Fibroblast of lung (primary cell): Measurements from ENCODE around the gene PVR. TPM values are rescaled to one million over a fixed set of nuclear protein-coding genes. Genes with fewer than 3 reads are reported as not detected.
"Not testable (repeated sequence)": the region's sequence is repeated elsewhere in the genome, so short reads cannot be mapped to it uniquely, and the experiment has no call there.

Experiments
- DNase-seq, 2 donors: peaks; one replicate each; pipeline versions ENCODE4 v3.0.0 to v3.0.0-alpha.2; 2010; ENCODE audit warnings: low read depth in 2 of 2
- H2AFZ ChIP-seq: 2 replicates; pipeline ENCODE4 v1.5.1; 2012; ENCODE audit warnings: low read length, control low read depth, inconsistent platforms
- H3K27ac ChIP-seq: 2 replicates; pipeline ENCODE4 v1.5.1; 2011; ENCODE audit warnings: low read length, control low read depth; ENCODE audit not compliant: insufficient read depth
- H3K27me3 ChIP-seq: 2 replicates; pipeline ENCODE4 v1.5.1; 2011; ENCODE audit warnings: mild to moderate bottlenecking, low read length; ENCODE audit not compliant: control insufficient read depth, insufficient read depth
- H3K36me3 ChIP-seq: 2 replicates; pipeline ENCODE4 v1.5.1; 2011; ENCODE audit warnings: low read length; ENCODE audit not compliant: control insufficient read depth, insufficient read depth
- H3K4me1 ChIP-seq: 2 replicates; pipeline ENCODE4 v1.5.1; 2011; ENCODE audit warnings: low read length; ENCODE audit not compliant: control insufficient read depth, insufficient read depth; ENCODE audit errors: extremely low read depth
- H3K4me2 ChIP-seq: 2 replicates; pipeline ENCODE4 v1.5.1; 2011; ENCODE audit warnings: low read length, control low read depth; ENCODE audit not compliant: insufficient read depth; ENCODE audit errors: extremely low read depth
- H3K4me3 ChIP-seq, 4 experiments: fragments of 200-600 bp in 1 of 4; sonication (generic) in 1 of 4; replicated peaks in 1 of 4; 2 replicates each; pipeline ENCODE4 v1.5.1; 2011 to 2016; ENCODE audit warnings: low read length in 4 of 4, low read depth in 3 of 4, mild to moderate bottlenecking in 3 of 4, control low read depth in 2 of 4, inconsistent platforms in 1 of 4, mixed read lengths in 1 of 4; ENCODE audit not compliant: insufficient read depth in 1 of 4; ENCODE audit errors: control extremely low read depth in 1 of 4
- H3K79me2 ChIP-seq: 2 replicates; pipeline ENCODE4 v1.5.1; 2012; ENCODE audit warnings: mild to moderate bottlenecking, low read length, inconsistent platforms; ENCODE audit not compliant: control insufficient read depth, insufficient read depth
- H3K9ac ChIP-seq: 2 replicates; pipeline ENCODE4 v1.5.1; 2011; ENCODE audit warnings: mild to moderate bottlenecking, low read length, control low read depth; ENCODE audit not compliant: insufficient read depth
- H3K9me3 ChIP-seq: 2 replicates; pipeline ENCODE4 v1.5.1; 2012; ENCODE audit warnings: low read depth, low read length; ENCODE audit not compliant: control insufficient read depth, insufficient read depth
- H4K20me1 ChIP-seq: 2 replicates; pipeline ENCODE4 v1.5.1; 2011; ENCODE audit warnings: low read length; ENCODE audit not compliant: control insufficient read depth, insufficient read depth; ENCODE audit errors: extremely low read depth
- CTCF ChIP-seq, 2 donors: IDR thresholded peaks in 1 of 2; conservative IDR thresholded peaks in 1 of 2; 1 replicate in 1 of 2; 2 replicates in 1 of 2; pipeline ENCODE4 v1.5.1; 2011 to 2012; ENCODE audit warnings: low read length in 2 of 2, control low read depth in 1 of 2, inconsistent platforms in 1 of 2, low read depth in 1 of 2, mild to moderate bottlenecking in 1 of 2
- EZH2 ChIP-seq: IDR thresholded peaks from 2 replicates; pipeline ENCODE4 v1.5.1; 2012; ENCODE audit warnings: low read length, control low read depth, mild to moderate bottlenecking; ENCODE audit errors: missing control alignments
- polyA plus RNA-seq, 2 donors: library from polyadenylated mRNA; depleted of rRNA in 1 of 2; stranded (reverse) in 1 of 2; unstranded in 1 of 2; fragments of >200 nt; gene quantifications; 2 replicates each; pipeline ENCODE4 v1.2.1, GENCODE V29; 2011 to 2012; ENCODE audit warnings: missing spikeins in 1 of 2
- total RNA-seq: library from RNA; depleted of rRNA; stranded (reverse); fragments of >200 nt; gene quantifications from 2 replicates; pipeline ENCODE4 v1.2.1, GENCODE V29; 2014

Gene PVR
- total and polyA plus RNA-seq, 2 donors (not counting 1 experiment from before 2014, with no cell fraction given) = 229 to 230 TPM

- Histone ChIP-seq H3K79me2 (no peaks in the 10 kb centered on the region), H3K4me1 (peaks cover 4% of the 10 kb centered on the region), H3K9ac (no peak overlapping the region), H3K27ac (no peak overlapping the region), H3K9me3 (no peaks in the 10 kb centered on the region), H4K20me1 (no peaks in the 10 kb centered on the region), H3K4me3 (no peak overlapping the region), H3K36me3 (no peaks in the 10 kb centered on the region), H3K27me3 (no peaks in the 10 kb centered on the region), H2AFZ (no peak overlapping the region), H3K4me2 (no peak overlapping the region)
- no peak for DNase-seq
- TF ChIP-seq CTCF (conservative IDR thresholded peaks at IDR 0.05 in 1 of 2, IDR thresholded peaks at IDR 0.05 in 1 of 2; ENCODE audit: low read depth in 1 of 2, low read length in 2 of 2) (no peak), EZH2 (no peak)
These were observed 20.1 kb upstream of the PVR start for GRCh38 chr19:44623626-44624025.

- Histone ChIP-seq H3K9ac (no peak overlapping the region), H3K27ac (peak overlapping the region; percentile 65), H3K9me3 (no peaks in the 10 kb centered on the region), H3K4me1 (peaks cover 4% of the 10 kb centered on the region), H3K27me3 (no peaks in the 10 kb centered on the region), H2AFZ (no peak overlapping the region), H3K4me2 (no peak overlapping the region), H3K4me3 (no peak overlapping the region), H4K20me1 (no peaks in the 10 kb centered on the region), H3K36me3 (no peaks in the 10 kb centered on the region), H3K79me2 (no peaks in the 10 kb centered on the region)
- no peak for DNase-seq
- TF ChIP-seq CTCF (conservative IDR thresholded peaks at IDR 0.05 in 1 of 2, IDR thresholded peaks at IDR 0.05 in 1 of 2; ENCODE audit: low read depth in 1 of 2, low read length in 2 of 2) (no peak), EZH2 (no peak)
These were observed 18.8 kb upstream of the PVR start for GRCh38 chr19:44624840-44625354.

GRCh38 chr19:44625637-44626036 is 18.1 kb upstream of the PVR start:
- H3K79me2 ChIP-seq, H4K20me1 ChIP-seq, H3K4me3 ChIP-seq, H3K4me2 ChIP-seq, H3K4me1 ChIP-seq, H3K9ac ChIP-seq, H3K36me3 ChIP-seq, H3K27me3 ChIP-seq, H3K9me3 ChIP-seq, DNase-seq, H2AFZ ChIP-seq: not testable (repeated sequence)
- H3K27ac ChIP-seq = peak overlapping the region; percentile 65
